PFSK-1 (cell line): Measurements from ENCODE around the gene PCBP4.

Experiments
- FOXP2 ChIP-seq: optimal IDR thresholded peaks from 2 replicates; pipeline ENCODE3; 2011; ENCODE audit warnings: borderline replicate concordance, control low read depth, inconsistent platforms; ENCODE audit not compliant: insufficient read depth; ENCODE audit errors: extremely low read length, extremely low read depth
- POLR2AphosphoS5 ChIP-seq: IDR thresholded peaks from 2 replicates; pipeline ENCODE4 v1.6.1; 2012; ENCODE audit warnings: low read depth, mild to moderate bottlenecking, control low read depth, low read length, moderate library complexity
- SIN3A ChIP-seq: IDR thresholded peaks from 2 replicates; pipeline ENCODE4 v1.6.1; 2012; ENCODE audit warnings: mild to moderate bottlenecking, low read length, moderate library complexity, borderline replicate concordance; ENCODE audit not compliant: insufficient read depth
- TAF1 ChIP-seq: IDR thresholded peaks from 2 replicates; pipeline ENCODE4 v1.6.1; 2012; ENCODE audit warnings: low read length, control low read depth, borderline replicate concordance; ENCODE audit not compliant: insufficient read depth
- TF ChIP-seq, protein P1 (sequence below), 2 experiments: IDR thresholded peaks; 2 replicates each; pipeline versions ENCODE4 v1.6.1 to v1.8.0; 2011 to 2012; ENCODE audit warnings: low read depth in 2 of 2, low read length in 2 of 2, control low read depth in 1 of 2, inconsistent platforms in 1 of 2, mild to moderate bottlenecking in 1 of 2, moderate library complexity in 1 of 2; ENCODE audit not compliant: insufficient read depth in 1 of 2

The PCBP4 gene

GRCh38 chr3:51937611-51938450, 29.4 kb downstream of the PCBP4 start:
- no peak for TF ChIP-seq SIN3A
- TF ChIP-seq, protein P1, sequence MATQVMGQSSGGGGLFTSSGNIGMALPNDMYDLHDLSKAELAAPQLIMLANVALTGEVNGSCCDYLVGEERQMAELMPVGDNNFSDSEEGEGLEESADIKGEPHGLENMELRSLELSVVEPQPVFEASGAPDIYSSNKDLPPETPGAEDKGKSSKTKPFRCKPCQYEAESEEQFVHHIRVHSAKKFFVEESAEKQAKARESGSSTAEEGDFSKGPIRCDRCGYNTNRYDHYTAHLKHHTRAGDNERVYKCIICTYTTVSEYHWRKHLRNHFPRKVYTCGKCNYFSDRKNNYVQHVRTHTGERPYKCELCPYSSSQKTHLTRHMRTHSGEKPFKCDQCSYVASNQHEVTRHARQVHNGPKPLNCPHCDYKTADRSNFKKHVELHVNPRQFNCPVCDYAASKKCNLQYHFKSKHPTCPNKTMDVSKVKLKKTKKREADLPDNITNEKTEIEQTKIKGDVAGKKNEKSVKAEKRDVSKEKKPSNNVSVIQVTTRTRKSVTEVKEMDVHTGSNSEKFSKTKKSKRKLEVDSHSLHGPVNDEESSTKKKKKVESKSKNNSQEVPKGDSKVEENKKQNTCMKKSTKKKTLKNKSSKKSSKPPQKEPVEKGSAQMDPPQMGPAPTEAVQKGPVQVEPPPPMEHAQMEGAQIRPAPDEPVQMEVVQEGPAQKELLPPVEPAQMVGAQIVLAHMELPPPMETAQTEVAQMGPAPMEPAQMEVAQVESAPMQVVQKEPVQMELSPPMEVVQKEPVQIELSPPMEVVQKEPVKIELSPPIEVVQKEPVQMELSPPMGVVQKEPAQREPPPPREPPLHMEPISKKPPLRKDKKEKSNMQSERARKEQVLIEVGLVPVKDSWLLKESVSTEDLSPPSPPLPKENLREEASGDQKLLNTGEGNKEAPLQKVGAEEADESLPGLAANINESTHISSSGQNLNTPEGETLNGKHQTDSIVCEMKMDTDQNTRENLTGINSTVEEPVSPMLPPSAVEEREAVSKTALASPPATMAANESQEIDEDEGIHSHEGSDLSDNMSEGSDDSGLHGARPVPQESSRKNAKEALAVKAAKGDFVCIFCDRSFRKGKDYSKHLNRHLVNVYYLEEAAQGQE (IDR thresholded peaks at IDR 0.05; ENCODE audit: insufficient read depth in 1 of 2, low read depth in 2 of 2, low read length in 2 of 2): no peak
- no peak for TF ChIP-seq TAF1
- TF ChIP-seq POLR2AphosphoS5: no peak
- TF ChIP-seq FOXP2: no peak

DNA sequence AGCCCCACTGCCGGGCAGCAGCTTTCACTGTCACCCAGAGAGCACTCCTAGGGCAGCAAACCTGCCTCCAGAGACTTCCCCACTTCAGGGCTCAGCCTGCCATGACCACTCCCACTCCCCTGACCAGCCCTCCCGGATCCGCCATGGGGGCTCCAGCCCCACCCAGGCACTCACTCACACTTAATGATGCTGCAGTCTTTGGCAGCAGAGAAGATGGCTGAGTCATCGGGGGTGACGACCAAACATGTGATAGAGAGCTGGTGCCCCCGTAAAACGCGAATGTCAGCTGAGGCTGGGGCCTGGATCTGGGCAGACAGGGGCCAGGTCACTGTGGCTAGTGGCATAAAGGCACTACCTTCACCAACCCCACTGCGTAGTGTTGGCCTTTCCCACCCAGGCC, 30.2 kb downstream of the PCBP4 start:
- TF ChIP-seq, protein P1 (IDR thresholded peaks at IDR 0.05; ENCODE audit: insufficient read depth in 1 of 2, low read depth in 2 of 2, low read length in 2 of 2): no peak
- TF ChIP-seq TAF1 (no peak), FOXP2 (no peak), POLR2AphosphoS5 (no peak), SIN3A (no peak)

DNA sequence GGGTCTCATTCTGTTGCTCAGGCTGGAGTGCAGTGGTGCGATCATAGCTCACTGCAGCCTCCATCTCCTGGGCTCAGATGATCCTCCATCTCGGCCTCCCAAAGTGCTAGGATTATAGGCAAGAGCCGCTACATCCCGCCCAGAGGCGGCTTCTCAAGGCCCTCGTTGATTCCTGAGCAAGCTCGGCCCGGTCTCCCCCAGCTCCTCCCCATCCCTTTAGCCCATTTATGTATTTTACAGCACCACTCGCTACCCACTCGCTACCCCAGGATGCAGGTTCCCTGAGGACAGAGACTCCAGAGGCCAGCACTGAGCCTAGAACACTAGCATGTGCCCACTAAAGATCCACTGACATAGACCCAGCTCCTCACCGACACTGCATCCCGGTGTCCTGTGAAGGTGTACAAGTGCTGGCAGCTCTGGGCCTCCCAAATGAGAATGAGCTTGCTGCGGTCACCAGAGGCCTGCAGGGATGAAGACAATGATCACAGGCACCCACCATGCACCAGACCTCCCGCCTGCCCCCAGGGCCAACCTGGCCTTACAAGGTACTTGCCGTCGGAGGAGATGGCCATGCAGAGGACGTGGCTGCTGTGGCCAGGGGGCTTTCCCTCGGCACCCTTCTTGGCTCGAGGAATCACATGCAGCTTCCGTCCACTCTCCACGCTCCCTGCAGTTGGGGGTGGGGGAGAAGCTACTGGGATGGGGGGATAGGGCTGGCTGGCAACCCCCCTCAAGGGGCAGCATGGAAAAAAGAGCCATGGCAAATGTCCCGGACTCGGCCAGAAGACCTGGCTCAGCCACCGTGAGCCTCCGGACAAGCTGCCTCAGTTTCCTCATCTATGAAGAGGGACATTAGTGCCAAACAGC, 31.1 kb downstream of the PCBP4 start:
- TF ChIP-seq POLR2AphosphoS5: no peak
- no peak for TF ChIP-seq TAF1
- TF ChIP-seq, protein P1 (IDR thresholded peaks at IDR 0.05; ENCODE audit: insufficient read depth in 1 of 2, low read depth in 2 of 2, low read length in 2 of 2): no peak
- no peak for TF ChIP-seq FOXP2

GRCh38 chr3:51934991-51935885, 32.0 kb downstream of the PCBP4 start:
- TF ChIP-seq POLR2AphosphoS5 (no peak), FOXP2 (no peak), TAF1 (no peak), SIN3A (no peak)
- TF ChIP-seq, protein P1 (IDR thresholded peaks at IDR 0.05; ENCODE audit: insufficient read depth in 1 of 2, low read depth in 2 of 2, low read length in 2 of 2): no peak
